NCI-H2227 (cell line): Measurements from ENCODE around the gene PHACTR3.
"Not testable (repeated sequence)": the region's sequence is repeated elsewhere in the genome, so short reads cannot be mapped to it uniquely, and the experiment has no call there.

Source experiments
- DNase-seq: peaks from one replicate; lab custom pipeline; 2025; ENCODE audit not compliant: unreplicated experiment; lab: John Stamatoyannopoulos, UW

PHACTR3 gene

GRCh38 chr20:59836767-59837166, 232.4 kb downstream of the PHACTR3 start:
- DNase-seq = peak; percentile 69

- DNase-seq = no peak
Observed at GRCh38 chr20:59837623-59838394, 233.5 kb downstream of the PHACTR3 start.

GRCh38 chr20:59839400-59839799, 235.1 kb downstream of the PHACTR3 start:
- no peak for DNase-seq

GRCh38 chr20:59845472-59845871, 241.1 kb downstream of the PHACTR3 start:
- DNase-seq = no peak

- DNase-seq = no peak
Observed at GRCh38 chr20:59848182-59848581, 243.8 kb downstream of the PHACTR3 start.

- peak; percentile 48 for DNase-seq
Observed at GRCh38 chr20:59850018-59850641, 245.8 kb downstream of the PHACTR3 start.

GRCh38 chr20:59856526-59856925, 252.2 kb downstream of the PHACTR3 start:
- DNase-seq = not testable (repeated sequence)

GRCh38 chr20:59856941-59857340, 252.6 kb downstream of the PHACTR3 start:
- DNase-seq = not testable (repeated sequence)

- no peak for DNase-seq
Observed at GRCh38 chr20:59857966-59858365, 253.6 kb downstream of the PHACTR3 start.

GRCh38 chr20:59858425-59858824, 254.1 kb downstream of the PHACTR3 start:
- DNase-seq = no peak

- no peak for DNase-seq
Observed at GRCh38 chr20:59861401-59861800, 257.1 kb downstream of the PHACTR3 start.

- DNase-seq = no peak
Observed at GRCh38 chr20:59863058-59863457, 258.7 kb downstream of the PHACTR3 start.

- no peak for DNase-seq
Observed at GRCh38 chr20:59864726-59865125, 260.4 kb downstream of the PHACTR3 start.

GRCh38 chr20:59866338-59866737, 262.0 kb downstream of the PHACTR3 start:
- DNase-seq = no peak

- DNase-seq = no peak
Observed at GRCh38 chr20:59871096-59871495, 266.8 kb downstream of the PHACTR3 start.

GRCh38 chr20:59873409-59873808, 269.1 kb downstream of the PHACTR3 start:
- no peak for DNase-seq

GRCh38 chr20:59880198-59880597, 275.9 kb downstream of the PHACTR3 start:
- no peak for DNase-seq

- DNase-seq = no peak
Observed at GRCh38 chr20:59884494-59884893, 280.2 kb downstream of the PHACTR3 start.

- DNase-seq = no peak
Observed at GRCh38 chr20:59888050-59888449, 283.7 kb downstream of the PHACTR3 start.

- not testable (repeated sequence) for DNase-seq
Observed at GRCh38 chr20:59890035-59890434, 285.7 kb downstream of the PHACTR3 start.

- no peak for DNase-seq
Observed at GRCh38 chr20:59891581-59891980, 287.2 kb downstream of the PHACTR3 start.

GRCh38 chr20:59895908-59896307, 291.6 kb downstream of the PHACTR3 start:
- no peak for DNase-seq
